Fibroblast of villous mesenchyme (primary cell): ENCODE measurements around the gene DISC1. TPM values are rescaled to one million over a fixed set of nuclear protein-coding genes. Genes with fewer than 3 reads are reported as not detected.

ENCODE experiments used
- DNase-seq: peaks from one replicate; pipeline ENCODE4 v3.0.0-alpha.2; 2010; ENCODE audit warnings: low read depth
- H3K4me3 ChIP-seq: 2 replicates; pipeline ENCODE4 v1.5.1; 2011; ENCODE audit warnings: low read depth, mild to moderate bottlenecking, low read length
- total RNA-seq: library from RNA; depleted of rRNA; stranded (reverse); fragments of >200 nt; gene quantifications from 2 replicates; pipeline ENCODE4 v1.2.3, GENCODE V29; 2012
- TF ChIP-seq, protein P1 (sequence below): IDR thresholded peaks from 2 replicates; pipeline ENCODE4 v1.5.1; 2012; ENCODE audit warnings: low read depth, mild to moderate bottlenecking, low read length; ENCODE audit not compliant: insufficient read depth

The DISC1 gene
- total RNA-seq, 1 donor = 9.9 TPM

DNA sequence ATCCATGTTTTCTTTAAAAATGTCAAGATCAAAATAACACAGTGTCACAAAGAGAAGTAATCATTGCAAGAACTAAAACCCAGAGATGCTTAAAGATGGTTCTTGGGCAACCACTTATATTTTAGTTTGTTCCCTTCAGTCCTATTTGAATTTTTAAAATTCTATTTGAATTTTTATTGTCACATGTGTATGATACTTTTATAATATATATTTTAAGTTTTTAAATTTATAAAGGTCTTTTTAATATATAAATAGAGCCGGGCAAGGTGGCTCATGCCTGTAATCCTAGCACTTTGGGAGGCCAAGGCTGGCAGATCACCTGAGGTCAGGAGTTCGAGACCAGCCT is 22.3 kb upstream of the DISC1 start:
- TF ChIP-seq, protein P1, sequence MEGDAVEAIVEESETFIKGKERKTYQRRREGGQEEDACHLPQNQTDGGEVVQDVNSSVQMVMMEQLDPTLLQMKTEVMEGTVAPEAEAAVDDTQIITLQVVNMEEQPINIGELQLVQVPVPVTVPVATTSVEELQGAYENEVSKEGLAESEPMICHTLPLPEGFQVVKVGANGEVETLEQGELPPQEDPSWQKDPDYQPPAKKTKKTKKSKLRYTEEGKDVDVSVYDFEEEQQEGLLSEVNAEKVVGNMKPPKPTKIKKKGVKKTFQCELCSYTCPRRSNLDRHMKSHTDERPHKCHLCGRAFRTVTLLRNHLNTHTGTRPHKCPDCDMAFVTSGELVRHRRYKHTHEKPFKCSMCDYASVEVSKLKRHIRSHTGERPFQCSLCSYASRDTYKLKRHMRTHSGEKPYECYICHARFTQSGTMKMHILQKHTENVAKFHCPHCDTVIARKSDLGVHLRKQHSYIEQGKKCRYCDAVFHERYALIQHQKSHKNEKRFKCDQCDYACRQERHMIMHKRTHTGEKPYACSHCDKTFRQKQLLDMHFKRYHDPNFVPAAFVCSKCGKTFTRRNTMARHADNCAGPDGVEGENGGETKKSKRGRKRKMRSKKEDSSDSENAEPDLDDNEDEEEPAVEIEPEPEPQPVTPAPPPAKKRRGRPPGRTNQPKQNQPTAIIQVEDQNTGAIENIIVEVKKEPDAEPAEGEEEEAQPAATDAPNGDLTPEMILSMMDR = no peak
- DNase-seq = no peak
- no peak overlapping the region for H3K4me3 ChIP-seq

DNA sequence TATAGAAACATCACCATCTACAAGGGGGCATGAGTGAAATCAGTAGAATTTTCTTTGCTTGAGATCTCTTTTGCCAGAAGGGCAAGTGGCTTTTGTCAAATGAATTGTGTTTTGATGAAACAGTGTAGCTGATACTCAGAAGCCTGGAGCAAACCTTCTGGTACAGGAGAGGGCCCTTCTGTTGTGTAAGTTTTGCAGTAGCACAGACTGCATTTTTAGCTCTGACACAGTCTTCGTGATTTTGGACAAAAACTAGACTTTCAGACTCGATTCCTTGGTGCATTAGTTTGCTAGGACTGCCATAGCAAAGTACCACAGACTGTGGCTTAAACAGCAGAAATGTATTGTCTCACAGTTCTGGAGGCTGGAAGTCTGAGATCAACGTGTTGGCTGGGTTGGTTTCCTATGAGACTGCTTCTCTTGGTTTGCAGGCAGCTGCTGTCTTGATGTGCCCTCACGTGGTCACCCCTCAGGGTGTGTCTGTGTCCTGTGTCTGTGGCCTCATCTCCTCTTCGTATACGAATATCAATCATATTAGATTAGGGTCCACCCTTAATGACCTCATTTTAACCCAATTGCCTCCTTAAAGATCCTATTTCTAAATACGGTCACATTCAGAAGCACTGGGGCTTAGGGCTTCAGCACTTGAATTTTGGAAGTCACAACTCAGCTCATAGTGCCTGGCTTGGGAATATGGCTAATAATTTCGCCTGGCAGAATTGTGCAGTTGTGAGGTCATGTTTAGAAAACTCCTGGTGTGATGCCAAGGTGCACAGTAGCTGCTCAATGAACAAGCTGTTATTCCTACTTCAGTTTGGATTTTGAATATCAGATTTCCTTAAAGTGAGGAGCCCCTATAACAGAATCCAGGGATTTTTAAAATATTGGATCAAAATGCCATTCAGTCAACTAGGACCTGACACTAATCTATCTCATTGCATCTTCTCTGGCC is 21.2 kb upstream of the DISC1 start:
- DNase-seq = no peak
- H3K4me3 ChIP-seq = no peak overlapping the region
- TF ChIP-seq, protein P1 = no peak

DNA sequence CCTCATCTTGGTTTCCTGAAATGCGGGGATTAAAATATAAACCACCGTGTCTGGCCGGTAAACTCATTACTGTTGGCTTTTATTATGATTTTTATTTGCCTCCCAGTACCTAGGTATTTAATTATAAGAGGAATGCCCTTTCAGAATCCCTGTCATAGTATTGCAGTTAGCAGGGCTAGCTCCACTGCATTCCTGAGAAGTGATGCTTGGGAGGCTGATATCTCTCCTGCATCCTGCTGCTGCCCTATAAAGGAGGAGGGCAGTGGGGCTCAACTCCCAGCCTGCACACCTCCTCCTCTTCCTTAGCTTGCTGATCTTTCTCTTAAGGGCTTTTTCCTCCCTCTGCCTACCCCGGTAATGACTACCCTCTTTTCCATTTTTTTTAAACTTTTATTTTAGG is 19.9 kb upstream of the DISC1 start:
- H3K4me3 ChIP-seq = no peak overlapping the region
- TF ChIP-seq, protein P1 = no peak
- no peak for DNase-seq

DNA sequence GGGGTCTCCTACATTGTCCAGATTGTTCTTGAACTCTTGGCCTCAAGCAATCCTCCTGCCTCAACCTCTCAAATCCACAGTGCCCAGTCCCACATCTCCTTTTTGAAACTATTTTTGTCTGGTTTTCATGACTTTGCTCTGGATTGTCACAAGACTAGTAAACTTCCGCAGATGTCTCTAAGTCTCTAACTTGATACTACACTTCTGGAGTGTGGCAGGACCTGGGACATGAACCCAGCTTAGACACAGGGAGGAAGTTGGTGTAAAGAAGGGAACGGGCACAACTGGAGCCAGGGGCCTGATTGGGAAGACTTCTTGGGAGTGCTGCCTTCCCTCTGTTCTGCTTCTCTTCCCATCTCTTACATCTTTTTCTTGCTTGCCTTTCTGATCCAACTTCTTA is 16.2 kb upstream of the DISC1 start:
- no peak for DNase-seq

DNA sequence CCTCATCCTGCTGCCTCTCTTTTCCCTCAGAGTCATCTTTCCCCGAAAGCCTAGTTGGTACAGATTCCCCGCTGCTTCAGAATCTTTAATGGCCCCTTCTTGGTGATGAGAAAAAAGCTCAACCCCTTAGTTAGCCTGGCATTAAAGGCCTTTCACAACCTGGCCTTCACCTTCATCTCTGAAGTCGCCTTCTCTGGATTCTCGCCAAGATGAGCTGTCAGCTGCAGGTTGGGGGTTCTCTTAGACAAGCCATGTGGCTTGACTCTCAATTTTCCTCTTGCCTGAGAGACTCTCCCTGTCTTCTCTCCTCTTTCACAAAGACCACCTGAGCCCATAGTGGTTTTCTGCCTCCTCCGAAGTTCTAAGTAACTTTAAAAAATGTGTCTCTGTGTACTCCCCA is 15.5 kb upstream of the DISC1 start:
- no peak for DNase-seq

More for the DNA sequence above, 16.2 kb upstream of the DISC1 start:
- no peak overlapping the region for H3K4me3 ChIP-seq
- TF ChIP-seq, protein P1 = no peak

DNA sequence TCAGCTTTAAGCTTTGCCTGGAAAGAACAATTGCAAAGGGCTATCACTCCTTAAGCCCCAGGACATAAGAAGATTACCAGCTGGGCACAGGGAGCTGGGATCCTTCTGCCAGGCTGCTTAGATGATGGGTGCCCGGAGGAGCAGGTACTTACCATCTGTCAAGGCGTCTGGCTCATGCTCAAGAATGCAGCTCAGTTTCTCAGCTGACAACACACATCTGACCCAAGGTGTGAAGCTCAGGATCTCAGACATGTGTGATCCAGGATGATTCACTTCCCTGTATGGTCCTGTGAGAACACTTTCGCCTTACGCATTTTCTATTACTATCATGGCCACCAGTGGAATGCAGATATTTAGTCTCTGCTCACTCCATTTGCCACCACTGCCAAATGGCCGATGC is 14.7 kb upstream of the DISC1 start:
- TF ChIP-seq, protein P1 = no peak
- no peak overlapping the region for H3K4me3 ChIP-seq
- no peak for DNase-seq

More for the DNA sequence above, 15.5 kb upstream of the DISC1 start:
- TF ChIP-seq, protein P1 = no peak
- H3K4me3 ChIP-seq = no peak overlapping the region
